PC-9 (cell line): Measurements from ENCODE around the gene HSPA4L. TPM values are rescaled to one million over a fixed set of nuclear protein-coding genes. Genes with fewer than 3 reads are reported as not detected.

Experiments used
- BruUV-seq: library from RNA; stranded (reverse); fragments of 400-500 nt; replicated peaks from 2 replicates; lab custom pipeline; 2021; lab: Mats Ljungman, UMichigan
- CTCF ChIA-PET: fragments of 300-600 bp; sonication (Branson Sonifier 250); formaldehyde crosslinking; loops from one replicate; lab custom pipeline; 2022; ENCODE audit warnings: antibody characterized with exemption; lab: Charles Lee
- POLR2A ChIA-PET: fragments of 300-600 bp; sonication (Branson Sonifier 250); formaldehyde crosslinking; loops from one replicate; lab custom pipeline; 2022; ENCODE audit warnings: antibody characterized with exemption; ENCODE audit not compliant: unreplicated experiment; lab: Charles Lee
- DNase-seq, 2 experiments: peaks; one replicate each; pipeline versions ENCODE4 v3.0.0 to v3.0.0-alpha.2; 2015 to 2022; ENCODE audit warnings: mixed read lengths in 1 of 2
- H2AFZ ChIP-seq: fragments of 200-600 bp; sonication (generic); 2 replicates; pipeline ENCODE4 v1.8.1; 2017; ENCODE audit warnings: antibody characterized with exemption
- H3F3A ChIP-seq: fragments of 200-600 bp; sonication (generic); 2 replicates; pipeline ENCODE4 v1.8.1; 2017; ENCODE audit warnings: antibody characterized with exemption, mild to moderate bottlenecking, low read depth; ENCODE audit not compliant: insufficient read depth
- H3K27ac ChIP-seq: fragments of 200-600 bp; sonication (generic); 2 replicates; pipeline ENCODE4 v1.6.1; 2016; ENCODE audit warnings: mixed run types
- H3K27me3 ChIP-seq: fragments of 200-600 bp; sonication (generic); 2 replicates; pipeline ENCODE4 v1.6.1; 2016; ENCODE audit warnings: low read depth, mixed run types; ENCODE audit not compliant: insufficient read depth
- H3K36me3 ChIP-seq: fragments of 200-600 bp; sonication (generic); 2 replicates; pipeline ENCODE4 v1.6.1; 2016; ENCODE audit warnings: low read depth, mixed run types
- H3K4me1 ChIP-seq: fragments of 200-600 bp; sonication (generic); replicated peaks from 2 replicates; pipeline ENCODE4 v1.6.1; 2016; ENCODE audit warnings: mixed run types; ENCODE audit not compliant: insufficient read depth
- H3K4me2 ChIP-seq: fragments of 200-600 bp; sonication (generic); 2 replicates; pipeline ENCODE4 v1.6.1; 2017; ENCODE audit warnings: mixed run types
- H3K4me3 ChIP-seq: fragments of 200-600 bp; sonication (generic); 2 replicates; pipeline ENCODE4 v1.6.1; 2016; ENCODE audit warnings: mixed run types
- H3K79me2 ChIP-seq: fragments of 200-600 bp; sonication (generic); 2 replicates; pipeline ENCODE4 v1.6.1; 2017; ENCODE audit warnings: low read depth, mixed run types
- H3K9me2 ChIP-seq: fragments of 200-600 bp; sonication (generic); 2 replicates; pipeline ENCODE4 v1.8.1; 2017; ENCODE audit warnings: mild to moderate bottlenecking; ENCODE audit not compliant: insufficient read depth
- H3K9me3 ChIP-seq: fragments of 200-600 bp; sonication (generic); 2 replicates; pipeline ENCODE4 v1.8.1; 2016; ENCODE audit warnings: low read depth; ENCODE audit not compliant: insufficient read depth
- H4K20me1 ChIP-seq: fragments of 200-600 bp; sonication (generic); 2 replicates; pipeline ENCODE4 v1.8.1; 2017; ENCODE audit not compliant: insufficient read depth
- CTCF ChIP-seq: fragments of 200-600 bp; sonication (generic); conservative IDR thresholded peaks from 2 replicates; pipeline ENCODE4 v1.6.1; 2017; ENCODE audit warnings: mixed run types, antibody characterized with exemption, mild to moderate bottlenecking, moderate library complexity
- EZH2 ChIP-seq: fragments of 200-600 bp; sonication (generic); IDR thresholded peaks from 2 replicates; pipeline ENCODE4 v1.8.0; 2017; ENCODE audit warnings: antibody characterized with exemption, low read depth
- intact Hi-C: fragments of 100-400 bp; cut with micrococcal nuclease; formaldehyde crosslinking; loops from one replicate; pipeline ENCODE4 v1.10.0; 2022; ENCODE audit not compliant: unreplicated experiment
- total RNA-seq: library from RNA; stranded (reverse); gene quantifications from 2 replicates; pipeline ENCODE4 v1.2.3, GENCODE V29; 2021

The HSPA4L gene
- total RNA-seq, 1 experiment from 2014 or later: 5.1 TPM

- ChIA-PET POLR2A (no interaction called here), CTCF (no interaction called here)
- BruUV-seq: no TSS peak
Measured at GRCh38 chr4:127772769-127773671, 9.1 kb upstream of the HSPA4L start.

GRCh38 chr4:127775843-127776242, 6.3 kb upstream of the HSPA4L start:
- Histone ChIP-seq H3K9me2 (no peaks in the 10 kb centered on the region), H2AFZ (no peak overlapping the region), H3K4me1 (peaks cover 11% of the 10 kb centered on the region), H3K4me3 (no peak overlapping the region), H3K27me3 (no peaks in the 10 kb centered on the region), H3F3A (peaks cover 2% of the 10 kb centered on the region; the same call in 1 of the 2 replicates), H4K20me1 (no peaks in the 10 kb centered on the region), H3K4me2 (no peak overlapping the region), H3K79me2 (no peaks in the 10 kb centered on the region), H3K36me3 (no peaks in the 10 kb centered on the region), H3K27ac (no peak overlapping the region), H3K9me3 (no peaks in the 10 kb centered on the region)
- DNase-seq: no peak
- intact Hi-C loops: no loop called here
- ChIA-PET CTCF (no interaction called here), POLR2A (no interaction called here)
- no TSS peak for BruUV-seq
- TF ChIP-seq EZH2 (no peak), CTCF (no peak)

More at GRCh38 chr4:127772769-127773671, 9.1 kb upstream of the HSPA4L start:
- TF ChIP-seq EZH2: no peak
- TF ChIP-seq CTCF: no peak
- no peak for DNase-seq
- Histone ChIP-seq H3K79me2 (no peaks in the 10 kb centered on the region), H3F3A (no peaks in the 10 kb centered on the region), H3K4me2 (no peak overlapping the region), H3K9me2 (no peaks in the 10 kb centered on the region), H4K20me1 (no peaks in the 10 kb centered on the region), H3K27ac (no peak overlapping the region), H3K4me3 (no peak overlapping the region), H3K36me3 (no peaks in the 10 kb centered on the region), H3K27me3 (no peaks in the 10 kb centered on the region), H3K4me1 (peaks cover 11% of the 10 kb centered on the region), H3K9me3 (no peaks in the 10 kb centered on the region), H2AFZ (no peak overlapping the region)
- intact Hi-C loops: no loop called here

- H3K4me1 ChIP-seq: peaks cover 19% of the 10 kb centered on the region
- POLR2A ChIA-PET: no interaction called here
- no peak overlapping the region for H3K4me3 ChIP-seq
- no peaks in the 10 kb centered on the region for H3K79me2 ChIP-seq
- DNase-seq: peak in 1 of 2 experiments; percentile 66
- peaks cover 7% of the 10 kb centered on the region; the same call in 1 of the 2 replicates for H3F3A ChIP-seq
- no peaks in the 10 kb centered on the region for H3K9me2 ChIP-seq
- no peaks in the 10 kb centered on the region for H3K9me3 ChIP-seq
- peak overlapping the region; percentile 1; the same call in 1 of the 2 replicates for H3K27ac ChIP-seq
- CTCF ChIA-PET: no interaction called here
- H3K36me3 ChIP-seq: no peaks in the 10 kb centered on the region
- no TSS peak for BruUV-seq
- peak overlapping the region; percentile 0; the same call in 1 of the 2 replicates for H3K4me2 ChIP-seq
- no peaks in the 10 kb centered on the region for H3K27me3 ChIP-seq
- no peaks in the 10 kb centered on the region for H4K20me1 ChIP-seq
- intact Hi-C loops: no loop called here
- H2AFZ ChIP-seq: no peak overlapping the region
- TF ChIP-seq CTCF: no peak
- TF ChIP-seq EZH2: no peak
Measured at GRCh38 chr4:127776620-127777019, 5.5 kb upstream of the HSPA4L start.
